AG08395 (cell line): ENCODE measurements around the gene ZFHX2.
A peak's percentile ranks its signal among the peaks of the same experiment; 100 is the strongest.

ENCODE experiments used
- DNase-seq: peaks from one replicate; pipeline ENCODE4 v3.0.0; 2012; ENCODE audit warnings: mixed read lengths, low spot score

ZFHX2 gene

GRCh38 chr14:23518709-23519108 is 32.9 kb downstream of the ZFHX2 start:
- no peak for DNase-seq

GRCh38 chr14:23517650-23518326 is 33.8 kb downstream of the ZFHX2 start:
- no peak for DNase-seq

GRCh38 chr14:23514644-23514957 is 37.0 kb downstream of the ZFHX2 start:
- DNase-seq = no peak

GRCh38 chr14:23513818-23514643 is 37.5 kb downstream of the ZFHX2 start:
- DNase-seq = no peak

GRCh38 chr14:23513005-23513817 is 38.4 kb downstream of the ZFHX2 start:
- no peak for DNase-seq

- no peak for DNase-seq
These were observed 39.4 kb downstream of the ZFHX2 start for GRCh38 chr14:23512156-23512555.

- no peak for DNase-seq
These were observed 57.3 kb downstream of the ZFHX2 start for GRCh38 chr14:23494223-23494622.

- DNase-seq = peak; percentile 44
These were observed 58.8 kb downstream of the ZFHX2 start for GRCh38 chr14:23492618-23493272.

GRCh38 chr14:23487216-23487615 is 64.3 kb downstream of the ZFHX2 start:
- DNase-seq = no peak

GRCh38 chr14:23486036-23486435 is 65.5 kb downstream of the ZFHX2 start:
- no peak for DNase-seq

- no peak for DNase-seq
These were observed 66.2 kb downstream of the ZFHX2 start for GRCh38 chr14:23485326-23485725.

- DNase-seq = peak; percentile 36
These were observed 68.2 kb downstream of the ZFHX2 start for GRCh38 chr14:23483236-23483854.

- no peak for DNase-seq
These were observed 68.8 kb downstream of the ZFHX2 start for GRCh38 chr14:23482823-23483148.

GRCh38 chr14:23481979-23482822 is 69.4 kb downstream of the ZFHX2 start:
- no peak for DNase-seq

GRCh38 chr14:23481362-23481970 is 70.1 kb downstream of the ZFHX2 start:
- DNase-seq = peak; percentile 27

- peak; percentile 67 for DNase-seq
These were observed 73.3 kb downstream of the ZFHX2 start for GRCh38 chr14:23478109-23478759.

GRCh38 chr14:23470947-23471346 is 80.6 kb downstream of the ZFHX2 start:
- DNase-seq = no peak
